Measurements from ENCODE around the gene SMC3. TPM values are rescaled to one million over a fixed set of nuclear protein-coding genes. Genes with fewer than 3 reads are reported as not detected.

The SMC3 gene
- total and polyA plus RNA-seq, 2 of the 13 experiments (the other 11 are each of a cell fraction or from before 2014, with no cell fraction given), result 11.7 to 48.0 TPM

GRCh38 chr10:110644598-110645462, 77.3 kb downstream of the SMC3 start:
- peaks cover 3 to 42% of the 10 kb centered on the region in 2 experiments for H3K27me3 ChIP-seq (ENCODE audit: control insufficient read depth in 1 of 2, insufficient read depth in 2 of 2, low read length in 2 of 2)
- TF ChIP-seq ZNF30 (CRISPR knock-in tag; IDR thresholded peaks at IDR 0.05) (no peak), HNRNPUL1 (IDR thresholded peaks at IDR 0.05; ENCODE audit: low read depth, low read length) (no peak), ZNF382 (CRISPR knock-in tag; IDR thresholded peaks at IDR 0.05; ENCODE audit: borderline replicate concordance) (no peak), ZNF703 (CRISPR knock-in tag; IDR thresholded peaks at IDR 0.05; ENCODE audit: borderline replicate concordance) (no peak), MXD4 (CRISPR knock-in tag; IDR thresholded peaks at IDR 0.05) (no peak), FOXA3 (CRISPR knock-in tag; IDR thresholded peaks at IDR 0.05) (no peak), CERS6 (CRISPR knock-in tag; IDR thresholded peaks at IDR 0.05) (no peak), MED1 (CRISPR knock-in tag; IDR thresholded peaks at IDR 0.05) (no peak), PRPF4 (IDR thresholded peaks at IDR 0.05; ENCODE audit: low read depth, low read length, poor library complexity, severe bottlenecking) (no peak), ZNF563 (CRISPR knock-in tag; IDR thresholded peaks at IDR 0.05) (no peak), ZKSCAN5 (CRISPR knock-in tag; IDR thresholded peaks at IDR 0.05) (no peak)
- POLR2A ChIA-PET, result no interaction called here
- peaks cover 15% of the 10 kb centered on the region for H3K4me1 ChIP-seq (ENCODE audit: insufficient read depth, low read length)
- no peak overlapping the region for H3K4me3 ChIP-seq (replicated peaks in 1 of 3; ENCODE audit: insufficient read depth in 1 of 3, low read depth in 2 of 3, low read length in 3 of 3)
- no peak overlapping the region for H3K9ac ChIP-seq (ENCODE audit: insufficient read depth, low read depth, low read length)
- BruUV-seq (replicated peaks), result no TSS peak
- no peak overlapping the region for H3K4me2 ChIP-seq (ENCODE audit: low read depth, low read length)
- ATAC-seq, result no peak
- no peaks in the 10 kb centered on the region for H3K9me3 ChIP-seq (ENCODE audit: low read length)
- 67% methylated on average over 25 of the region's 31 CpGs for whole genome bisulfite sequencing (ENCODE audit: low lambda C conversion rate)
- no peaks in the 10 kb centered on the region for H3K79me2 ChIP-seq (ENCODE audit: insufficient read depth, low read length)
- CTCF ChIA-PET (ENCODE audit: low intra/inter-chr PET ratio, low total read pairs), result no interaction called here
- in situ Hi-C loops (cut with HindIII; ENCODE audit: extremely low pct_ligation_motif_present, low pct_unique_long_range_greater_than_20kb) (no loop called here), intact Hi-C loops (cut with micrococcal nuclease; ENCODE audit: unreplicated experiment) (no loop called here)
- no peaks in the 10 kb centered on the region for H4K20me1 ChIP-seq (ENCODE audit: insufficient read depth, low read length)
- no peak overlapping the region for H2AFZ ChIP-seq (ENCODE audit: low read length)
- no peaks in the 10 kb centered on the region for H3K36me3 ChIP-seq (replicated peaks in 1 of 2; ENCODE audit: control insufficient read depth in 1 of 2, insufficient read depth in 2 of 2, low read length in 2 of 2)
- H3K27ac ChIP-seq (ENCODE audit: extremely low read length, insufficient read depth, low read length), result no peak overlapping the region
- FAIRE-seq, result no peak
- DNase-seq (ENCODE audit: low spot score), result no peak
